Activated T-helper 2 cell treated with anti-CD3 and anti-CD28 coated beads, Interferon-gamma antibody, Interleukin-2, Interleukin-4, amounts not matched to agents 10 μg/mL and 5 μg/mL and 100 μg/mL, durations not matched to agents 14 hours and 24 hours and 36 hours (primary cell): Measurements from ENCODE around the gene CPNE4. TPM values are rescaled to one million over a fixed set of nuclear protein-coding genes. Genes with fewer than 3 reads are reported as not detected.
"Not testable (repeated sequence)": the region's sequence is repeated elsewhere in the genome, so short reads cannot be mapped to it uniquely, and the experiment has no call there.

Source experiments
- DNase-seq: peaks from one replicate; pipeline ENCODE4 v3.0.0; 2021; ENCODE audit warnings: low spot score
- H3K27ac Mint-ChIP-seq: one replicate; pipeline ENCODE4 v1.8.0; 2021; ENCODE audit warnings: mixed read lengths
- H3K27me3 Mint-ChIP-seq: one replicate; pipeline ENCODE4 v1.8.0; 2021; ENCODE audit warnings: low read depth, mixed read lengths
- H3K36me3 Mint-ChIP-seq: one replicate; pipeline ENCODE4 v1.8.0; 2021; ENCODE audit warnings: low read depth, mixed read lengths
- H3K4me1 Mint-ChIP-seq: one replicate; pipeline ENCODE4 v1.8.0; 2021; ENCODE audit warnings: low read depth, mixed read lengths
- H3K4me3 Mint-ChIP-seq: one replicate; pipeline ENCODE4 v1.8.0; 2021; ENCODE audit warnings: low read depth, mild to moderate bottlenecking, moderate library complexity, mixed read lengths
- H3K9me3 Mint-ChIP-seq: one replicate; pipeline ENCODE4 v1.8.0; 2021; ENCODE audit warnings: mixed read lengths
- intact Hi-C: fragments of 100-400 bp; cut with micrococcal nuclease; formaldehyde crosslinking; loops from one replicate; pipeline ENCODE4 v1.15.1; 2023
- total RNA-seq: library from RNA; stranded (reverse); gene quantifications from 2 replicates; pipeline ENCODE4 v1.2.3, GENCODE V29; 2022

Gene CPNE4
- total RNA-seq, 1 donor from 2014 or later = not detected

DNA sequence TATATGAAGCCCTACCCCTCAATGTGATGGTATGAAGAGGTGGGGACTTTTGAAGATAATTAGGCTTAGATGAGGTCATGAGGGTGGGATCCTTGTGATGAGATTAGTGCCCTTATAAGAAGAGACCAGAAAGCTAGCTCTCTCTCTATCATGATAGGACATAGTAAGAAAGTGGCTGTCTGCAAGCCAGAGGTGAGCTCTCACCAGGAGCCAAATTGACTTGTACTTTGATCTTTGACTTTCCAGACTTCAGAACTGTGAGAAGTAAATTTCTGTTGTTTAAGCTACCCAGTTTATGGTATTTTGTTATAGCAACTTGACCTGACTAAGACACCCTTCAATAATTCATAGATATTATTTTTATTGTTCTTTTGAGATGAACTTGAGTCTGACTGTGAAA, 502.2 kb downstream of the CPNE4 start:
- Mint-ChIP-seq H3K36me3 (no peaks in the 10 kb centered on the region), H3K27ac (no peak overlapping the region), H3K4me3 (no peak overlapping the region), H3K4me1 (no peaks in the 10 kb centered on the region), H3K9me3 (no peaks in the 10 kb centered on the region), H3K27me3 (peaks cover 55% of the 10 kb centered on the region)
- intact Hi-C loops = no loop called here
- DNase-seq = no peak

DNA sequence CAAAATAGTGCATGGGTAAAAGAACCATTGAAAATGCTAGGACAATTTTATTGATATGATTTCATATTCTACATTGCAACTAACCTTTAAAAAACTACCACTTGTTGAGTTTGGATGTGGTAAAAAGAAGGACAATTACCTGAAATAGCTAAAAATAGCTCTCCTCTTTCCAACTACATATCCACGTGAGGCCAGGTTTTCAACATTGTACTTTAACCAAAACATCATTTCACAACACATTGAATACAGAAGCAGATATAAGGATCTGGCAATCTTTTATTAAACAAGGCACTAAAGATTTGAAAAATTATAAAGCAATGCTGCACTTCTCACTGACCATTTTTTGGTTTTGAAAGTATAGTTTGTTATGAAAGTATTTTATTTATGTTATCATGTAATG, 504.0 kb downstream of the CPNE4 start:
- no peak overlapping the region for H3K4me3 Mint-ChIP-seq
- peaks cover 53% of the 10 kb centered on the region for H3K27me3 Mint-ChIP-seq
- DNase-seq = no peak
- H3K4me1 Mint-ChIP-seq = no peaks in the 10 kb centered on the region
- H3K36me3 Mint-ChIP-seq = no peaks in the 10 kb centered on the region
- H3K9me3 Mint-ChIP-seq = no peaks in the 10 kb centered on the region
- H3K27ac Mint-ChIP-seq = no peak overlapping the region
- intact Hi-C loops = no loop called here

DNA sequence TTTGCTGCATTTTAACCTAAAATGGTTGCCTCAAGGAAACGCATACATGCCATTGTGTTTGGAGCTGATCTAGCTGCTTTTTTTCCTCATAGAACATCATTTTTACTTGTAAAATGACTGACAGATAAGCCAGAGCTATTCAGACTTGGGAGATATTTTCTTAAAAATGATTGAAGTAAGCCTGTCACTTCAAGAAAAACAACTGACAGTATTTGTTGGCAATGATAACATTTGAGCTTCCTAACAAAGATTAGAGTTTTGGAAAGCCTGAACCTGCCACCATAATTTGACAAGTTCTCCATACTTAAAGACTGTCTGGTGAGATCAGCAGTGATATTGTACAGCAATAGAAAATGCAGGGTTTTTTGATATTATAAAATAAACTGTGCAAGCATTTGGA, 504.4 kb downstream of the CPNE4 start:
- H3K27me3 Mint-ChIP-seq = peaks cover 50% of the 10 kb centered on the region
- DNase-seq = no peak
- no peaks in the 10 kb centered on the region for H3K9me3 Mint-ChIP-seq
- no peak overlapping the region for H3K4me3 Mint-ChIP-seq
- H3K27ac Mint-ChIP-seq = no peak overlapping the region
- H3K36me3 Mint-ChIP-seq = no peaks in the 10 kb centered on the region
- intact Hi-C loops = no loop called here
- no peaks in the 10 kb centered on the region for H3K4me1 Mint-ChIP-seq

- H3K4me3 Mint-ChIP-seq = no peak overlapping the region
- H3K27ac Mint-ChIP-seq = no peak overlapping the region
- H3K36me3 Mint-ChIP-seq = no peaks in the 10 kb centered on the region
- H3K27me3 Mint-ChIP-seq = peaks cover 51% of the 10 kb centered on the region
- intact Hi-C loops = no loop called here
- H3K9me3 Mint-ChIP-seq = no peaks in the 10 kb centered on the region
- DNase-seq = no peak
- no peaks in the 10 kb centered on the region for H3K4me1 Mint-ChIP-seq
Observed at GRCh38 chr3:131526801-131527347, 507.9 kb downstream of the CPNE4 start.

DNA sequence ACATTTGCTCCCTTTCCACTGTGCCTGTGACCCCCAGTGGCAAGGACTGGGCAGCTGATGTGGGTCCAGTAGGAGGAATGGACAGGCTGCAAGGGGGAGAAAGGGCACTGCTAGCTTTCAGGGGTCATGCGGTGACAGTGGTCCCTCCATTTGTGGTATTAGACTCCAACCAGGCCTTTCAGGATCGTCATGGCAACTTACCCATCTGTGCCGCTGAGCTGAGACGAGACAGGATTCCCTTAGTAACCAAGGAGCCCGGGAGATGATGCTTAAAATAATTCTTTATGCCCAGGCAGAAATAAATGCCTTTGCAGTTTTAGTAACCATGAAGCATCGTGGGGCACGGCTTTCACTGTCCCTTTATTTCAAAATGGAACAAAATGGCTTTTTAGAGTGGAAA, 516.1 kb downstream of the CPNE4 start:
- no peak for DNase-seq

GRCh38 chr3:131505421-131505820, 529.4 kb downstream of the CPNE4 start:
- H3K27ac Mint-ChIP-seq = no peak overlapping the region
- peaks cover 4% of the 10 kb centered on the region for H3K9me3 Mint-ChIP-seq
- DNase-seq = no peak
- intact Hi-C loops = no loop called here
- H3K27me3 Mint-ChIP-seq = peaks cover 1% of the 10 kb centered on the region
- H3K4me1 Mint-ChIP-seq = peaks cover 24% of the 10 kb centered on the region
- peaks cover 19% of the 10 kb centered on the region for H3K36me3 Mint-ChIP-seq
- H3K4me3 Mint-ChIP-seq = no peak overlapping the region

More for the DNA sequence above, 516.1 kb downstream of the CPNE4 start:
- no peaks in the 10 kb centered on the region for H3K36me3 Mint-ChIP-seq
- intact Hi-C loops = no loop called here
- H3K9me3 Mint-ChIP-seq = no peaks in the 10 kb centered on the region
- no peak overlapping the region for H3K27ac Mint-ChIP-seq
- peaks cover 9% of the 10 kb centered on the region for H3K27me3 Mint-ChIP-seq
- no peaks in the 10 kb centered on the region for H3K4me1 Mint-ChIP-seq
- no peak overlapping the region for H3K4me3 Mint-ChIP-seq

- Mint-ChIP-seq H3K27ac (peak overlapping the region; percentile 97), H3K9me3 (peaks cover 4% of the 10 kb centered on the region), H3K4me1 (peaks cover 31% of the 10 kb centered on the region), H3K36me3 (peaks cover 38% of the 10 kb centered on the region), H3K4me3 (peak overlapping the region; percentile 99), H3K27me3 (peaks cover 1% of the 10 kb centered on the region)
- intact Hi-C loops = loop anchor here (1.0 to 5.0 kb wide), 4 partner anchors 122 to 756 kb away; partner anchors contain the start of genes ASTE1, NEK11, NUDT16 and PIK3R4
- DNase-seq = no peak
Observed at GRCh38 chr3:131503320-131503635, 531.5 kb downstream of the CPNE4 start.

DNA sequence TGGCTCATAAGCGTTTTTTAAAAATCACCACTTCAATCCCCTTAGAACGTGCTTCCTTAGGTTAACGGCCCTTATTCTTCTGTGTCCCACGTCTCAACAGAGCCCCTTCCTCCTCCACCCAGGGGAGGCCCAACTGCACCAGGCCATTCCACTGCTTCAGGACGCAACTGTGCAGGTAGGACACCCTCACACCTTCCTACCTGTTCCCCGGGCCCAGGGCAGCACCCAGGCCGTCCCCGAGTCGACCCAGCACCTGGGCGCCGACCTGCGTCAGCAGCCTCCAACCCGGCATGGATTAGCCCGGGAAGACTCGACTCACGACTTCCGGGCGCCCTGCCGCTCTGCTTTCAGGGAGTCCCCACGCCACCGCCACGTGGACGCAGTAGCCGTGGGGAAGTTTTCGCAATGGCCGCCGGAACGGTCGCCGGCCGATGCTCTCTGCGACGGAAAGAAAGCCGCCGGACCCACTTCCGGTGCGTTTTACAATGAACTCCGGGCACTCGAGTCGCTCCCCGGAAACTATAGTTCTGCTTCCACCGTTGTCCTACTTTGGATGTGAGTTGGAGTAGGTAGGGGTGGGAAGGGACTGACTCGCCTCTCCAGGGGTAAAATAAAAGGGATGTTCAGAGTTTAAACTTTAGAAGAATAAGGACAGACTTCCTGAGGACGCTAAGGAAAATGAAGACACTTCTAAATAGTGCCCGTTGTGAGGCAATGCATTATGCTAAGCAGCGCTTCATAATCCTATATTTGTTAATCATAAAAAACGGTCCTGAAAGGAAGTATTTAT, 532.1 kb downstream of the CPNE4 start, which contains the start of gene MRPL3:
TSS of gene MRPL3 (minus strand) at position 442 of the 790 bp plus-strand sequence. CDS start at position 292, 150 bp downstream.
- peak; percentile 75 for DNase-seq
- Mint-ChIP-seq H3K4me3 (peak within 1 kb of the TSS; percentile 99), H3K36me3 (peaks cover 42% of the 10 kb centered on the region), H3K4me1 (peaks cover 31% of the 10 kb centered on the region), H3K9me3 (peaks cover 4% of the 10 kb centered on the region), H3K27ac (peak within 1 kb of the TSS; percentile 97), H3K27me3 (no peaks in the 10 kb centered on the region)
- intact Hi-C loops = loop anchor here (1.0 to 5.0 kb wide), 5 partner anchors 11 to 756 kb away; partner anchors contain the start of genes ASTE1, NEK11, NUDT16 and PIK3R4

GRCh38 chr3:131501949-131502348, 532.9 kb downstream of the CPNE4 start:
- Mint-ChIP-seq H3K27me3 (no peaks in the 10 kb centered on the region), H3K4me3 (peak overlapping the region; percentile 99), H3K9me3 (peaks cover 4% of the 10 kb centered on the region), H3K36me3 (peaks cover 50% of the 10 kb centered on the region), H3K27ac (peak overlapping the region; percentile 97), H3K4me1 (peaks cover 33% of the 10 kb centered on the region)
- intact Hi-C loops = loop anchor here (1.0 to 5.0 kb wide), 4 partner anchors 11 to 755 kb away; partner anchors contain the start of genes NUDT16 and PIK3R4
- no peak for DNase-seq

- H3K4me1 Mint-ChIP-seq = peaks cover 23% of the 10 kb centered on the region
- H3K9me3 Mint-ChIP-seq = no peaks in the 10 kb centered on the region
- no peak for DNase-seq
- intact Hi-C loops = loop anchor here (10.0 kb wide), 1 partner anchor 1050 kb away; no protein-coding TSS in a partner anchor
- no peaks in the 10 kb centered on the region for H3K27me3 Mint-ChIP-seq
- H3K4me3 Mint-ChIP-seq = no peak overlapping the region
- H3K36me3 Mint-ChIP-seq = peaks cover 62% of the 10 kb centered on the region
- no peak overlapping the region for H3K27ac Mint-ChIP-seq
Observed at GRCh38 chr3:131494706-131495105, 540.1 kb downstream of the CPNE4 start.

DNA sequence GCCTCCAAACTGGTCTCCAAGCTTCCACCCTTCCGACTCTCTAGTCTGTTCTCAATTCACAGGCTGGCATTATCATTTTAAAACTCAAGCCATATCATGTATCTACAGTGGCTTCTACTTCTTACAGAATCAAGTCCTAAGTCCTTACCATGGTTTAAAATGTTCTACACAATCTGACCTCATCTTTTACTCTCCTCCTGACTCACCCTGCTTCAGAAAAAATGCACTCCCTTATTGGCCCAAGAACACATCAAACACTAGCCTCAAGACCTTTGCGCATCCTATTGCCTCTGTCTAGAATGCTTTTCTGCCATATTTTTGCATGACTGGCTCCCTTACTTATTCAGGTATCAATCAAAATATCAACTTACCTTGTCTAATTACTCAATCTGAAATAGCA, 543.0 kb downstream of the CPNE4 start:
- Mint-ChIP-seq H3K4me3 (no peak overlapping the region), H3K27ac (no peak overlapping the region), H3K27me3 (no peaks in the 10 kb centered on the region), H3K36me3 (peaks cover 48% of the 10 kb centered on the region), H3K9me3 (peaks cover 3% of the 10 kb centered on the region), H3K4me1 (peaks cover 23% of the 10 kb centered on the region)
- DNase-seq = no peak
- intact Hi-C loops = loop anchor here (1.0 to 10.0 kb wide), 2 partner anchors 11 to 1053 kb away; partner anchors contain the start of gene MRPL3

DNA sequence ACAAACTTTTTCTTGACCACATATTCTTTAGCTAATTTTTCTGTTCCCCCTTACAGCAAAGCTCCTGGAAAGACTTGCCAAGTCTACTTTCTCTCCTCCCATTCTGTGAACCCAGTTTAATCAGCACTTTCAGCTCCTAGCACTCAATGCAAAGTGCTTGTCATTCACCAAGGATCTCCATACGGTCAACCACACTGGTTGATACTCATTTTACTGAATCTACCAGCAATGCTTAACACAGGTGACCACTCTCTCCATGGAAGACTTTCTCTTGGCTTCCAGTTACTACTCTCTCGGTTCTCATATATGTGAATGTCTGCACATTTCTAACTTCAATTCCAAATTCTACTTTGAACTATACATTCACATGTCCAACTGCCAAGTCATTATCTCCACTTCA, 543.7 kb downstream of the CPNE4 start:
- H3K36me3 Mint-ChIP-seq = peaks cover 48% of the 10 kb centered on the region
- no peak for DNase-seq
- H3K4me3 Mint-ChIP-seq = no peak overlapping the region
- no peaks in the 10 kb centered on the region for H3K27me3 Mint-ChIP-seq
- peaks cover 8% of the 10 kb centered on the region for H3K9me3 Mint-ChIP-seq
- peaks cover 25% of the 10 kb centered on the region for H3K4me1 Mint-ChIP-seq
- intact Hi-C loops = loop anchor here (1.0 to 10.0 kb wide), 2 partner anchors 11 to 1054 kb away; partner anchors contain the start of gene MRPL3
- H3K27ac Mint-ChIP-seq = no peak overlapping the region

DNA sequence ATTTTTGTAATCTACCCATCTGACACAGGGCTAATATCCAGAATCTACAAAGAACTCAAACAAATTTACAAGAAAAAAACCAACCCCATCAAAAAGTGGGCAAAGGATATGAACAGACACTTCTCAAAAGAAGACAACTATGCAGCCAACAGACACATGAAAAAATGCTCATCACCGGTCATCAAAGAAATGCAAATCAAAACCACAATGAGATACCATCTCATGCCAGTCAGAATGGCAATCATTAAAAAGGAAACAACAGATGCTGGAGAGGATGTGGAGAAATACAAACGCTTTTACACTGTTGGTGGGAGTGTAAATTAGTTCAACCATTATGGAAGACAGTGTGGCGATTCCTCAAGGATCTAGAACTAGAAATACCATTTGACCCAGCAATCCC, 548.3 kb downstream of the CPNE4 start:
- H3K9me3 Mint-ChIP-seq, H3K4me3 Mint-ChIP-seq, DNase-seq, H3K27me3 Mint-ChIP-seq, H3K27ac Mint-ChIP-seq, intact Hi-C loops: not testable (repeated sequence)
- Mint-ChIP-seq H3K36me3 (peaks cover 45% of the 10 kb centered on the region), H3K4me1 (peaks cover 22% of the 10 kb centered on the region)
